Right forelimb (tissue), 1 donor: Measurements from ENCODE around the gene RPL23.
"Not testable (repeated sequence)": the region's sequence is repeated elsewhere in the genome, so short reads cannot be mapped to it uniquely, and the experiment has no call there.

Experiments used
- DNase-seq: peaks from one replicate; pipeline ENCODE4 v3.0.0-alpha.2; 2018

The RPL23 gene

DNA sequence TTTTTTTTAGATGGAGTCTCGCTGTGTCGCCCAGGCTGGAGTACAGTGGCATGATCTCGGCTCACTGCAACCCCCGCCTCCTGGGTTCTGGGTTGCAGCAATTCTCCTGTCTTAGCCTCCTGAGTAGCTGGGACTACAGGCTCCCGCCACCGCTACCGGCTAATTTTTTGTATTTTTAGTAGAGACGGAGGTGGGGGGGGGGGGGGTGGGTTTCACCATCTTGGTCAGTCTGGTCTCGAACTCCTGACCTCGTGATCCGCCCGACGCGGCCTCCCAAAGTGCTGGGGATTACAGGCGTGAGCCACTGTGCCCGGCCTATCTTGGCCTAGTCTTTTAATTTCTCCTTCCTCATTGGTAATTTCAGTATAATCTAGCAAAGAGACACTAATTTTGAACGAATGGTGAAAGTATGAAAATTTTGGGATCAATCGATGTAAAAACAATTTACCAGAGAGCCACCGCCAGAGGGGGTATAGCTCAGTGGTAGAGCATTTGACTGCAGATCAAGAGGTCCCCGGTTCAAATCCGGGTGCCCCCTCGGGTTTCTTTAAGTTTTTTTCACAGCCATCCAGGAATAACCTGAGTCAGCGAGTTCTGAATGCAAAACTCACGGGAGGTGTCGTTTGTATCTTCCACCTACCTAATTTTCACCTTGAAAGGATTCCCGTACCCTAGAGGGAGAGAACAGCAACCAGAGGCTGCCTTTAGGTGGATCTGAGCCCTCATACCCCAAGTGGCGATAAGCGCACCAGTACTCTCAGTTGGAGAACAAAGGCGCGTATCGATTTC lies 13.9 kb upstream of the RPL23 start:
- peak; percentile 79 for DNase-seq

GRCh38 chr17:38864636-38865398 lies 11.3 kb upstream of the RPL23 start:
- DNase-seq = no peak

GRCh38 chr17:38861399-38861843 lies 7.9 kb upstream of the RPL23 start:
- DNase-seq = no peak

GRCh38 chr17:38857271-38857670 lies 3.8 kb upstream of the RPL23 start:
- no peak for DNase-seq

GRCh38 chr17:38855101-38855714 lies 1.7 kb upstream of the RPL23 start:
- not testable (repeated sequence) for DNase-seq

DNA sequence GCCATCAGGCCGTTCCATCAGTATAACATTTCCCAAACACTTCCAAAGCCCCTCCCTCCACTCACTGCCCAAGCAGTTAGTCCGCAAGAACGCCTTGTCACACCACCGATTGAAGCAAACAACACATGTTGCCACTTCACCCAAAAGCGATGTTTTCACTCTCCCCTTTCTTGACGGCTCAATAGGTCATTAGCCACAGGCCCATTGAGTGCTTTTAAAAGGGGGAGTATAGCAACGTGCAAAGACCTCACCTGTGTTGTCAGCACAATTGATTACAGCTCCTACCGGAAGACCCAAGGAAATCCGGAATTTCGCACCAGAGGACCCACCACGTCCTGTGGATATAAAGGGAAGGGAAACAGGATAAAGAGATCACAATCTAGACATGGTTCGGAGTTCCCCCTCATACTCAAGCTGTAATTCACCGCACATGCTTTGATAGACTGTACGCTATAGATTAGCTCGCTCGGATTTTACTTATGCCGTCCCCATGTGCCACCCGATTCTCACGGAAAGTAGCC lies 690 bp downstream of the RPL23 start:
- DNase-seq = no peak

- DNase-seq = no peak
Measured at GRCh38 chr17:38851434-38851833, 2.1 kb downstream of the RPL23 start.

- no peak for DNase-seq
Measured at GRCh38 chr17:38850374-38850773, 3.1 kb downstream of the RPL23 start.

DNA sequence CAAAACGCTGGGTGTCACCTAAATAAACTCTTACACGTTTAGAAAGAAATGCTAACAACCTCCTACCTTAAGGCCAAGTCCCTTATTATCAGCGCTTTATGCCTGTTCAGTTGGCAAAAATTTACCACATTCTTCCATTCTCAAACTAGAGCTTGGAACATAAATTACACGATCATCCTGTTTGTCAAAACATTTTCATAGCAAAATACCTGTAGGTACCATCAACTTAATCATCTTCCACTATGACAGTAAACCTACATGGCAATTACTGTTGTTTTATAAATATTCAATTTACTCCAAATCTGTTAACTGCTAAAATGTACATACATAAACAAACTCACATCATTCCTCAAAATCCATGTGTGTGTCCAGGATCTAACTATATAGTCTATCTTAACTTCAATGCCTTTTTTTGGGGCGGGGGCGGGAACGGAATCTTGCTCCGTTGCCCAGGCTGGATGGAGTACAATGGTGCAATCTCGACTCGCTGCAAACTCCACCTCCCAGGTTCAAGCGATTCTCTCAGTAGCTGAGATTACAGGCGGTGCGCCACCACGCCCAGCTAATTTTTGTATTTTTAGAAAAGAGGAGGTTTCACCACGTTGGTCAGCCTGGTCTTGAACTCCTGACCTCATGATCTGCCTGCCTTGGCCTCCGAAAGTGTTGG lies 4.4 kb downstream of the RPL23 start:
- DNase-seq = no peak

DNA sequence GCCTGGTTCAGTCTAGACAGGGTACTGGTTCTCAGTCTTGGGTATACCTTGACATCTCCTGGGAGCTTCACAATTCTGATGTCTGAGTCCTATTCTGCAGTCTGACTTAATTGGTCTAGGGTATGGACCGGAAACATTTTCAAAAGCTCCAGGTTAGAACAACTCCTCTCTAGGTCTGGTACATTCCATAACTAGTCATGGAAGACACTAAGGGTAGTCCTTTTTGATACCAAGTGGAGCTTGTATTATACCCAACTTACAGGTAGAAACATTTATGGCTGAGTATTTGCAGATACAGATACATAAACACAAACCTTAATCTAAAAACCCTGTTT lies 5.0 kb downstream of the RPL23 start:
- DNase-seq = no peak

- DNase-seq = no peak
Measured at GRCh38 chr17:38844261-38844757, 9.2 kb downstream of the RPL23 start.

GRCh38 chr17:38825762-38826247 lies 27.7 kb downstream of the RPL23 start:
- DNase-seq = no peak

- peak; percentile 100 for DNase-seq
Measured at GRCh38 chr17:38824899-38825761, 28.4 kb downstream of the RPL23 start, which contains the start of gene CWC25. CWC25 (minus strand) TSS chr17:38825321; CDS start chr17:38825183, 138 bp downstream.

DNA sequence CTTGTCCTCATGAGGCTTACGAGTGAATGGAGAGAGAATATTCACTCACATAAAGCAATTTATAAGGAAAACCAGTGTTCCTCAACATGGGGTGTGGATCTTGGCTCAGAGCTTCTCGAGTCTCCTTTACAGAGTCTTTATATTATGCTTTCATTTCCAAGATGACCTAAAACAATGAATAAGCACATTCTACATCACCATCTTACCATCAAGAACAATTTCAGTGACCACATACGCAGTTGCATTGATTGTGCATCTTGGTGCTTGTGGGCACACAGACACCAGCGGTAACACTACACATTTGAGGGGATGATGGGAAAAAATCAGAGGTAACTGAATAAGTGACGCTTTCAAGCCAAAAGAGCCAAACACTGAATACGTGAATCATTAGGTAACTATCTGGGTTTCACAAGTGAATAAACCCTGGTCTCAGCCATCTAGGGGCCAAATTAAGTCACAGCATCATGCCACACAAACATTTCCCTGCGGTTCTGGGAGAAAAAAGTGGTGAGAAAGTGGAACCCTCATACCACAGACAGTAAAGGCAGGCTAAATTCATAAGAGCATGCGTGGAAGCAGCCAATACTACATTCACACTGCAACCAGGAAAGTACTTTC lies 37.8 kb downstream of the RPL23 start:
- no peak for DNase-seq

DNA sequence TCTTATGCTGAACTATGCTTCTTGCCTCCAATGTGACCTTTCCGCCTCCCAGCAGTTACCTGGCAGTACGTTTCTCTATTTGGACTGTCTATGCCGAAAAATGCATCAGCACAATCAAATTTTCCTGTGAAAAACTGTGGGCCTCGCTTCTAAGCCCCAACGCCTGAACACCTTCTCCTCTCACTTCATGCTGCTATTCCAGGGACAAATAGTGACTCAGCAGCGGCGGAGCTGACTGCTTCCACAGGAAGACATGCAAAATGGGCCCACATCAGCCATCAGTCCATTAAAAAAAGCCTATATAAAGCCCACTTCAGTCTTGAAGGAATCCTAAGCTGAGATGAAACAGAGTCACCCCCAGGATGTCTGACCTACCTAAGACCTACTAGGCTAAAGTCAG lies 43.7 kb downstream of the RPL23 start:
- no peak for DNase-seq

DNA sequence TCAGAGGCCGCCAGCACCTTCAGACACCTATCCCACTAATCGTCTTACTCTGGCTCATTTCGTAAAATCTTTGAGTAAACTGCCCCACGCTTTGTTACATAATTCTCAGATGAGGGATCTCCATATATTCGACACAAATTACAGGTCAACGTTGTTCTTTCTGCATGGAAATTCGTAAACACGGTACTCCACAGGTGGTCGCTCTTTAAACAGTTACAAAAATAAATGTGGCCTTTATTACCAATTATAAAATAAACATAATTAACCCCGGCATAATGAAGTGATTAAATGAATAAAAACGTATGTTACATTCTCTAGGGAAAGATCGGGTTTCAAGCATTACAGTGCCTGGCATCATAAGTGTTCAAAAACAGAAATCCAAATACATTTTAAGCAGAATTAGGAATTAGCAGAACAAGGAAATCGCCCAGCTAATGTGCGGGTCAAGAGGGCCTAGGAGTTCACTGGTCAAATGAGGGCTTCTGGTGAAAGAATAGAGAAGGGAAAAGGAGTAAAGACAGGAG lies 53.2 kb downstream of the RPL23 start:
- DNase-seq = no peak

GRCh38 chr17:38799501-38800236 lies 53.9 kb downstream of the RPL23 start, which contains the start of gene PIP4K2B:
PIP4K2B (minus strand) TSS chr17:38799556; CDS start chr17:38799424, 132 bp downstream.
- peak; percentile 96 for DNase-seq

- no peak for DNase-seq
Measured at GRCh38 chr17:38798614-38799500, 54.7 kb downstream of the RPL23 start.
